NCI-H774 (cell line): ENCODE measurements around the gene PASK.

Source experiments
- DNase-seq: peaks from one replicate; lab custom pipeline; 2025; lab: John Stamatoyannopoulos, UW

The PASK gene

DNA sequence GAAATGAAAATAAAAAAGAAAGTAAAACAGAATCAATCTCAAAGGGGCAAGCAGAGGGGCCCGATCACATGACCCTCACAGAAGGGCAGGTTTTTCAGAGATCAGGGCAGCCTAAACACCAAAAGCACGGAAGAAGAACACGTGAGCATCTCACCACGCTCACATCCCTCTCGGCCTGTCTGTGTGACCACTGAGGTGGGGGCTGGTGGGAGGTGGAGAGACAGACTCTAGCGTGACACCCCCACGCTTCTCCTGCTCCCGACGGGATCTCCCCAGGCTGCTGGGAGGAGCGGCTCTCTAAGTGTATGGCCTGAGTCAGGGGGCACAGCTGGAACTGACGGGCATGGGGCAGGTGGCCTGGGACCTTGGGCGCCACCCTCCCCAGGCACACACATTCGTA lies 23.6 kb downstream of the PASK start:
- DNase-seq, result no peak

DNA sequence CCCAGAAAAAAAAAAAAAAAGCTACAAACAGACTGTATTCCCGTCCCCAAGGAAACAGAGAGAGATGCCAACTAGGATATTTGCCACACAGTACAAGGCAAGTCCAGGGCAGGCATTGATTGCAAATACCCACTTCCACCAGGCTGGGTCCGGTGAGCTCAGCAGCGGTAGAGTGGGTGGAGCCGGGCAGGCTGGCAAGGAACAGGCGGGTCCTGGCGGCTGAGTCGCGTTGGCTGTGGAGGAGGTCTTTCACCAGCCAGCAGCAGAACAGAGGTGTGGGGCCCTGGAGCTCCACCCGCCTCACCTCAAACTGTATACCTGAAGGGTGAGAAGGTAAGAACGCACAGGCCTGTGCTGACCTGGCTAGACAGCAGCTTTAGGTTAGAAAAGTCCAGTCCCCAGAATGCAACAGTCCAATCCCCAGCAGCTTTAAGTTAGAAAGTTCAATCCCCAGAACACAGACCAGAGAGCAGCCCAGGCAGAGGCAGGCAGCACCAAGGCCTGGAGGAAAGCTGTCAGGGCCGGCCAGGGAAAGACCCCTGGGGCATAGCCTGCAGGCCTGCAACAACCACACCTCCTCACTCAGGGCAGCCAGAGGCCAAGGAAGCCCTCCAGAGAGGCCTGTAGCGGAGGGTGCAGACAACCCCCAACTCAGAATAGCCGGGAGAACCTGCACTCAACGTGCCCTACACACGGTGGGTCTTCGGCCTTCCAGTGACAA lies 25.3 kb downstream of the PASK start:
- DNase-seq, result no peak

DNA sequence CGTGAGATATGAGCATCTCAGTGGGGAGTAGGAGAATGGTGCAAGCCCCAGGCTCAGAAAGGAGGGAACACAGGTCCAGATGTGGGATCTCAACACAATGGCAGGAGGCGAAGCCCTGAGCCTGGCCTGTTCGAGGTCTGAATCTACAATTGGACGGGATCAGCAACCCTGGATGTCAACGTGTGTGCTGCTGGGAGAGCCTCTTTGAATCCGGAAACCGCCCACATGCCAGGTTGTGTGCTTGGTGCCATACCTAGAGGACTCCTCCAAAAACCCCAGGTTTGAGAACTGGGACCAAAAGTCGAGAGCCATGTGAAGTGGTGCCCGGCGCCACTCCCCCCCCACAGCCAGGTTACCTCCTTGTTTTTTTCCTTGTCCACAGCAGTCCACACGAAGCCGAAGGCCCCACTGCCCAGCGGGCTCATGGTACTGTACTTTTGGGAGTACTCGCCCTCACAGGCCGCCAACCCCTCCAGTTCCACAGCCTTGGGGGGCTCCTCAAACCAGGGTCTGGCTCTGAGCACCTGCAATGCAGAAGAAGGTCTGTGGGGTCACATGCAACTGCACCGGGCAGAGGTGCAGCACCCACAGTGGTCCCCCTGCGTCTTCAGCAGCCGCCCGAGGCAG lies 26.8 kb downstream of the PASK start:
- no peak for DNase-seq

- DNase-seq, result no peak
Observed at GRCh38 chr2:241121008-241121407, 28.3 kb downstream of the PASK start.

DNA sequence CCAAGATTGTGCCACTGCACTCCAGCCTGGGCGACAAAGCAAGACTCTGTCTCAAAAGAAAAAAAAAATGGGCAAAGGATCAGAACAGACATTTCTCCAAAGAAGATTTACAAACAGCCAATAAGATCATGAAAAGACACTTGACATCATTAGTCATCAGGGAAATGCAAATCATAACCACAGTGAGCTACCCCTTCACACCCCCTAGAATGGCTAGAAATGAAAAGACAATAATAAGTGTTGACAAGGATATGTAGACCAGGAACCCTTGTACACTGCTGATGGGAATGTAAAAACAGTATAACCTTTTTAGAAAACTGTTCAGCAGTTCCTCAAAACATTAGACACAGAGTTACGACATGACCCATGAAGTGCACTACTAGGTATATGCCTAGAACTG lies 28.8 kb downstream of the PASK start:
- no peak for DNase-seq

- DNase-seq, result no peak
Observed at GRCh38 chr2:241118737-241119505, 30.4 kb downstream of the PASK start.

- no peak for DNase-seq
Observed at GRCh38 chr2:241116606-241117560, 32.4 kb downstream of the PASK start.

- DNase-seq, result no peak
Observed at GRCh38 chr2:241115361-241115760, 33.9 kb downstream of the PASK start.

- no peak for DNase-seq
Observed at GRCh38 chr2:241114836-241115235, 34.4 kb downstream of the PASK start.

DNA sequence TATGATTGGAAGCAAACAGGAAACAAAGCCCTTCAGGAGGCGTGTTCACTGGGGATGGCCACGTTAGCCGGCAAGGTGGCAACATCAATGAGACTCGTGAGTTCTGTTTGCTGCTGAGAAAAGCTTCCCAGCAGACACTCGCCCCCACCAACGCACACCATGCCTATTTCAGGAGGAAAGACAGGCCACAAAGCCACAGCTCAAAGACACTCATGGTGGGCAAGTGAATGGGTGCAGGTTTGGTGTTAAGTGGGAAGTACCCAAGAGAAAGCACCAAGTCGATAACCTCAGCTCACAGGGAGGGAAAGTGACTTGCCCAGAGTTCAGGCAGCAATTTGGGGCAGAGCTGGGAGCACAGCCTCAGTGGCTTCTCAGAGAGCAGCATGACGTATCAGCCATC lies 36.7 kb downstream of the PASK start:
- no peak for DNase-seq

DNA sequence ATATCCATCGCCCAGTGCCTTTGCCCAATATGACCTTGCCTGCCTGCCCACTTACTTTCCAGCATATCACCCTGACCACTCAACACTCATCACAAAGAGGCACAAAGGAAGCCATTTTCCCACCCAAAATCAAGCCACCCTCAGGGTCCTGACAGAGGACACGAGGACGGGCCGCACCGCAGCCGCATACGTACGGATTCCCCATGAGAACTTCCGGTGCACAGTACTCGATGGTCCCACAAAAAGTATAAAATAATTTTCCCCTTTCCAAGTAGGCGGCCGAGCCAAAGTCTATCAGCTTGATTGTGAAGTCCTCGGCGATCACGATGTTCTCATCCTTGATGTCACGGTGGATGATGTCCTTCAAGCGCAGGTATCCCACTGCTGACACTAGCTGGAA lies 37.2 kb downstream of the PASK start:
- DNase-seq, result no peak

DNA sequence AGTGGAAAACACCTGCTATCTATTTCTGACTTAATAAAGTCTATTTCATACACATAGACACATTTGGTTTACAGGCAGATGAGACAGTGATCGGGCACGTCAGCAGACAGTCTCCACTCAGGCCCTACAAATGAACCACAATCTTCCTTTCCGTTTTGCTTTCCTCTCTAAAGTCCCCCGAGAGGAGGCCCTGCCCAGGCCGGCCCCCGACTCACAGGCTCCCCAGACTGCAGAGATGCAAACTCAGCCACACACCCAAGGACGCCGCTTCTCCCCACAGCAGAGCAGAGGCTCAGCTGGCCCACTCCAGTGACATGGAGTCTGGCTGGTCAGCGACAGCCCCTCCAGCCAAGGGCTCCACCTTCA lies 37.8 kb downstream of the PASK start:
- DNase-seq, result no peak

DNA sequence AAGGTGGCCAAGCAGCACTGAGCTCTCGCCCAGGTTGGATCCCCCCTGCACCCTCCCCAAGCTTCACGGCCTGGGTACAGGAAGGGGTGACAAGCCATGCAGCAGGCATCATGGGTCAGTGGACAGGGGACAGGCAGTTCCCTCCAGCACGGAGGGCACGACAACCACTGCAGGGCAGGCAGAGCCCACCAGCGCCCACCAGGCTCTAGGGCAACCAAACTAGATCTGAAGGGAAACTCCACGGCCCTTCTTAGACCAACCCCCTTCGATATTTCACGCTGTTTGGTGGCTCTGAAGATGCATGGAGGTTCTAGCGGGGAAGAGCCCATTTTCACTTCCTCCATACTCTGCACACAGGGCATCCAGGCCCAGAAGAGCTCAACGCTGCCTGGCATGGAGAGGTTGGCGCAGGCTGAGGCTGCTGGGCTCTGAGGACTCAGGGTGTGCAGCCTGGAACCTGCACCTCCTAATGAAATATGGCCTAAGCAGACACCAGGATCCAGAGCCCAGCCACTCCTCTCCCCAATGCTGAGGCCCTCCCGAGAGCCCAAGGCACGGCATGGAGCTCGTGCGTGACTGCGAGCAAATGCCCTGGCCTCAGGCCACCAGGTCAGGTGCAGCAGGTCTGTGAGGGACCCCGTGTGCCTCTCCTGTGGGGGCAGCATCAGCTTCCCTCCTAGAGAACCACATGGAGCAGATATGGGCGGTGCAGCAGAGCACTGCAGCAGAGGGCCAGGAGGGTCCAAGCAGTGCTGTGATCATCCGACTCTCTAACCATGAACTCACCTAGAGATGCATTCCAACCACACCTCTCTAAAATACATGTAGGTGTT lies 38.4 kb downstream of the PASK start:
- DNase-seq, result no peak

DNA sequence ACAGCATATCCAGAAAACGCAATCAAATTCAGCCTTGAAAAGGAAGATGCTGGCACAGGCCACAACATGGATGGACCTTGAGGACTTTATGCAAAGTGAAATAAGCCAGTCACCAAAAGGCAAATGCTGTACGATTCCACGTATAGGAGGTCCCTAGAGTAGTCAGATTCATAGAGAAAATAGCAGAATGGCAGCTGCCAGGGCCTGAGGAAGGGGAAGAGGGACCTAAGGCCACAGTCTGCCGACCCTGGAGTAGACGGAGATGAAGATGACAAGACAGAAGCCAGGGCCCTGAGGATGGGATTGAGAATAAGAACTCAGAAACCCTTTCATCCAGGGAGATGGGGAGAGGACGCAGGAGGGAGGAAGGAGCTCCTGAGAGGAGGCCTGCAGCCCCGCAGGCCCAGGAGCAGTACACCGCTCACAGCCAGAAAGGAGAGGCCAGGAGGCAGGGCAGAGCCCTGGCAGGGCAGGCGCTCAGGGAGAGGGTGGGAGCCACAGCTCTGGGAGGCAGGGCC lies 39.1 kb downstream of the PASK start:
- no peak for DNase-seq

DNA sequence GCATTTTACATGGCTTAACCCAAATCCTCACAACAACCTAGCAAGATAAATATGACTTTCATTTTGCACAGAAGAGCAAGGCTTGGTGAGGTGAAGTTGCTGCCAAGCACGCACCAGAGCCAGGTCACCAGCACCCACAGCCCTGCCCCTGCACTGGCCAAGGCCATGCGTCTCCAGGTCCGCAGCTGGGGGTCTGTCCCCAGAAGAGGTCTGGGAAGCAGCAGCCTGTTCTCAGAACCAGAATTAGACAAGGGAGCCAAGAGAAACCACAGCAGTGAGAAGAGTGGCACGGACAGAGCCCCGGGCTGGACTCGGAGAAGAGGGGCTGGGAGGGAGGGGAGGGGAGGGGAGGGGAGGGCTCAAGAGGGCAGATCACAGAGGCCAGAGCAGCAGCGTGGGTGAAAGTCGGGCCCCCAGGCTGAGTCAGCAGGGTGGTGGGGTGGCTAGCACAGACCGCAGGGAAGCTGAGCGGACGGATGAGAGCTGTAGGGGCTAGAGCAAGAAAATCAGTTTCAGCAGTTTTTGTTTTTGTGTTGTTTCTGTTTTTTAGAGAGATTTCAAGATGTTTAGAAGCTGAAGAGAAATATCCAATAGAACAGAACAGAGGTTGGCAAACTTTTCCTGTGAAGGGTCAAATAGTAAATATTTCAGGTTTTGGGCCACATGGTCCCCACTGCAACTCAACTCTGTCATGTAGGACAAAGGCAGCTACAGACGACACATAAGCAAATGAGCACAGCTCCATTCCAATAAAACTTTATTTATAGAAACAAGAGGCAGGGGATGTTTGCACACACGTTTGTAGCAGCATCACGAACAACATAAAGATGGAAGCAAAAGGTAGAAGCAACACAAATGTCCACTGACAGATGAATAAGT lies 39.8 kb downstream of the PASK start:
- no peak for DNase-seq

DNA sequence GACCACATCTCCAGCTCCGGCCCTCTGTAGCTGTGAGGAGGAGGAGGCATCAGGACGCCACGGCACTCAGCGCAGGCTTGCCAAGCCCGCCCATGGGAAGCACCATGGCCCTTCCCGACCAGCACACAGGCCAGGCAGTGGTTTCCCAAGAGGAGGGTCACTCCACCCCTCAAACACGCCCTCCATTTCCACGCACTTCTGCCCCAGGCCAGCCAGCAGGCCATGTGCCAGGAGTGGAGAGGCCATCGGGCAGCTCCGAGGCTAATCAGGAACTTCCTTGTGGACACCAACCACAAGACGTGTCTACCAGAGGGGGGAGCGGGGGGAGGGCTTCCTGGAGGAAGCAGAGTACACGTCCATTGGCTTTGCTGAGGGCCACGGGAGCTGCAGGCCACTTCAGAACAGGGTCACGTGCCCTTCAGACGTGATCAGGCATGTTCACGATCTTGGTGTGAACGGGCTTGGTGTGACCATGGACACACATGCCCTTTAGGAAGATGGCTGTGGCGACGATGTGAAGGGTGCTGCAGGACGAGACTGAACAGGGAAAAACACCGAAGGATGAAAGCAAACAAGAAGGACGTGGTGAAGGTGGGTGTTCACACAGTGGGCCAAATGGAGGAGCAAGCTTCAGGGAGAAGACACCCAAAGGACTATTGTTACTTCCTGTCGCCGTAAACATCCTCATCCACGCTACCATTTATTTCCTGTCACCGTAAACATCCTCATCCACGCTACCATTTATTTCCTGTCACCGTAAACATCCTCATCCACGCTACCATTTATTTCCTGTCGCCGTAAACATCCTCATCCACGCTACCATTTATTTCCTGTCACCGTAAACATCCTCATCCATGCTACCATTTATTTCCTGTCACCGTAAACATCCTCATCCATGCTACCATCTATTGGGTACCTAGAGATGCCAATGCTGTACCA lies 40.7 kb downstream of the PASK start:
- DNase-seq, result no peak

- DNase-seq, result no peak
Observed at GRCh38 chr2:241107031-241107783, 42.1 kb downstream of the PASK start.

DNA sequence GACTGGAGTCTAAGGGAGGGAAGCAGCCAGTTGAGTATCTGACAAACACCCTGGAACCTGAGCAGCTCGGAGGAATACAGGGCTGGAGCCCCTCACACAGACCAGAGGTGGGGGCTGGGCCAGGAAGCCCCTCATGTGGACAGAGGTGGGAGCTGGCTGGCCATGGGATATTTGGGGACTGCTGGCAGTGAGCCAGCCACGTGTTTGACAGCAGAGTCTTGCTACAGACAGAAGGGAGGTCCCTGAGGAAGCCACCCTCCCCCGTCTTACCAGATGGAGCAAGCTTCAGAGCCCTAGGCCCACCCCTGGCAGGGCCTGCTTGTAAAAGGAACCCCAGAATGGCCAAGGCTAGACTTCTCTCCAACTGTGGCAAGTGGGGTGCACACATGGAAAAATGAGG lies 43.6 kb downstream of the PASK start:
- DNase-seq, result no peak
